Placental epithelial cell (primary cell): Measurements from ENCODE around the gene RPS16. TPM values are rescaled to one million over a fixed set of nuclear protein-coding genes. Genes with fewer than 3 reads are reported as not detected.

ENCODE experiments used
- small RNA-seq: library from RNA; depleted of rRNA; stranded (forward); fragments of <200 nt; gene quantifications from one replicate; pipeline ENCODE3, GENCODE V24; 2012
- total RNA-seq: library from RNA; depleted of rRNA; stranded (reverse); fragments of >200 nt; gene quantifications from 2 replicates; pipeline ENCODE4 v1.2.3, GENCODE V29; 2012

RPS16 gene
- total RNA-seq: 123 and 173 TPM in 2 replicates

DNA sequence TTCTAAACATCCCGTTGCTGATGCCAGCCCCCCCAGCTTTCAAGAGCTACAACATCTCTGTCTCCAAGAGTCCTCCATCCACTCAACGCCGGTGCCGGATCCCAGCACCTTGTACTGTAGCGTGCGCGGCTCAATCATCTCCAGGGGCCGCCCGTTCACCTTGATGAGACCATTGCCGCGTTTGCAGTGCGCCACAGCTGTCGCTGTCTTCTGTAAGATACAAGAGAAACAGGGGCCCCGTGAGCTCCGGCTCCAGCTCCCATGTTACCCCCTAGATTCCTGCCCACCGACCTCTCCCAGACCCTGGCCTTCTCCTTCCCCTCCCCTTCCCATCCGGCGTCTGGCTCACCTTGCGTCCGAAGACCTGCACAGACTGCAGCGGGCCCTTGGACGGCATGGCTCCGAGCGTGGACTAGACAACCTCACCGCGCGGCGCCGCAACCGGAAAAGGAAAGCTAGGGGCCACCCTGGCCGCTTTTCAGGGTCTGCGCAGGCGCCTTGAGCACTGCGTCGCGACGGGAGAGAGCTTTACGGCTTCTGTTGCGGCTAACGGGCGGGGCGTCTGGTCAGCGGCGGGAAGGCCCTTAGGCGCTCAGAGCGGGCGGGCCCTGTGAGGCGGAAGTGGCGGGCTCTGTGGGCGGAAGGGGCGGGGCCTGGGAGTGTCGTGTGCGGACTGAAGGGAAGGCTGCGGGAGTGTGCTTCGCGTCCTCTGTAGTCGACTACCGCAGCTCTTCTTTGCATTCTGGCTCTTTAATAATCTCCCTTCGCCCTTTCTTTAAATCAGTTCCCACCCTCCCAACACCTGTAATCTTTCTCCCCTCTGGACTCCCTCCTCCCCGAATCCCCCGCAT, at the start of gene RPS16:
Gene RPS16, minus strand, starts transcription at position 451 of the 851 bp plus-strand sequence. Its CDS starts 54 bp downstream, at position 397.

DNA sequence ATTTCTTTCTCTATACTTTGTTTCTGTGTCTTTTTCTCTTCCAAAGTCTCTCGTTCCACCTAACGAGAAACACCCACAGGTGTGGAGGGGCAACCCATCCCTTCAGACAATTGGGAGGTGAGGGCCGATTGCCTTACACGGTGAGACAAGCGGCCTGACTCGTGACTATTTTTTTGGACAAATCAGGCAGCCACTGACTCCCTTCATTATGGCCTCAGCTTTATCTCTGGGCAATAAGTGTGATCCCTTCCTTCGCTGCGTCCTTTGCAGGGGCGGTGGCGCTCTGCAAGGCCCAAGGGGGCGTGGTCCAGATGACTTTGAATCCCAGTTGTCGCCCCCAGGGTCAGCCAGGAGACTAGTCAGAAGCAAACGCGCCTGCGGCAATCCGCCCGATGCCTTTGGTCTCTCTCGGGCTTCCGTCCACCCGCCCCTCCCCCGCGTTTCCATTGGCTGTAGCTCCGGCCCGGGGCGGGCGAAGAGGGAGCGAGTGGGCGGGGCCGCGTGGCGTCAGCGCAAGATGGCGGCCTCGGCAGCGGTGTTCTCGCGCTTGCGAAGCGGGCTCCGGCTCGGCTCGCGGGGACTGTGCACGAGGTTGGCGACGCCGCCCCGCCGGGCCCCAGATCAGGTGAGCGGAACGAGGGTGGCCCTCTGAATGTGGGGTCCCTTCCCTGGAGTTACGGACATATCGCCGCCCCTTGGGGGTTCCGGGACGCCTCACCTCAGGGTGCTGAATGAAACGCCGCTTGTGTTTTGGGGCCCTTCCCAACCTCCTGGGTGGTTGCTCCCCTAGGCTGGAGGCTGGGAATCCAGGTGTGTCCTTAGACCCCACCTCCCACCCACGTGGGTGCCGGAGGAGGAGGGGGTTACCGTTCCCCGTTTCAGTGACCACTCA, 44.8 kb upstream of the RPS16 start, which contains the start of gene TIMM50:
Gene TIMM50, plus strand, starts transcription at position 502 of the 892 bp plus-strand sequence. Its CDS starts 16 bp downstream, at position 518.

DNA sequence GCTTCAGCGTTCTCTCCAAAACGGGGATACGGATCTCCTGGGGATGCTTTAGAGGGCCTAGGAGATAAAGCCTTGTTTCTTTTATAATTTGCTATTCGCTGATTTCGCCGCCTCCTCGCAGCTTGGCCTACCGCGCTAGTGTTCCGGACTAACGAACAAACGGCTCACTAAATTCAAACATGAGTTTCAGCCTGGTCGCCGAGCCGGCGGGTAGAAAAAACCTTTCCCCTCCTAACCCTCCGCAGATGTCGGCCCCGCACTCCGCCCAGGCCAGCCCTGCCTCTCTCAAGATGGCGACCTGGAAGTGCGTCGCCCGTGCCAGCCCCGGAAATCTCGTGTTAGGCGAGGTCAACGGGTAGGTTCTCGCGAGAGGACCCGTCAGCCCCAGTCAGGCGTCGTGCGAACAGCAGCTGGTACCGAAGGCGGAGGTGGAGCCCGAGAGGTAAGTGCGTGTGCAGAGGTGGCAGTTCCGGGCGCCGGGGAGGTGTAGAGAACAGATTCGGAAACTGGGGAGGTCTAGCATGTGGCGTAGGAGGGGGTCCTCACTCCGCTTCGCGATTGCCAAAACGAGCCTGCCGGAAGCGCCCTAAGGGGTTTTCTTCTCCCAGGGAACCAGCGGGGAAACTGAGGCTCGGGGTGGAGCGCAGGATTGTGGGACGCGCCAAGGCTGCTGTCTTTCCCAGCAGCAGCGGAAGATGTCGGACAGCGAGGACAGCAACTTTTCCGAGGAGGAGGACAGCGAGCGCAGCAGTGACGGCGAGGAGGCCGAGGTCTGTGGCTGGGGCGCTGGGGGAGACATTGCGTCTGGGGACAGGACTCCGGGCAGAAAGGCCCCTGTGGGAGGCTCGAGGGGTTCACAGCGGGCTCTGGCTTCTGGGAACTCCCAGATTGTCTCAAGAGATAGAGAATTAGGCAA, 9.7 kb upstream of the RPS16 start, which contains the start of gene SUPT5H:
Gene SUPT5H, plus strand, starts transcription at position 387 of the 916 bp plus-strand sequence. Its CDS starts 309 bp downstream, at position 696.

DNA sequence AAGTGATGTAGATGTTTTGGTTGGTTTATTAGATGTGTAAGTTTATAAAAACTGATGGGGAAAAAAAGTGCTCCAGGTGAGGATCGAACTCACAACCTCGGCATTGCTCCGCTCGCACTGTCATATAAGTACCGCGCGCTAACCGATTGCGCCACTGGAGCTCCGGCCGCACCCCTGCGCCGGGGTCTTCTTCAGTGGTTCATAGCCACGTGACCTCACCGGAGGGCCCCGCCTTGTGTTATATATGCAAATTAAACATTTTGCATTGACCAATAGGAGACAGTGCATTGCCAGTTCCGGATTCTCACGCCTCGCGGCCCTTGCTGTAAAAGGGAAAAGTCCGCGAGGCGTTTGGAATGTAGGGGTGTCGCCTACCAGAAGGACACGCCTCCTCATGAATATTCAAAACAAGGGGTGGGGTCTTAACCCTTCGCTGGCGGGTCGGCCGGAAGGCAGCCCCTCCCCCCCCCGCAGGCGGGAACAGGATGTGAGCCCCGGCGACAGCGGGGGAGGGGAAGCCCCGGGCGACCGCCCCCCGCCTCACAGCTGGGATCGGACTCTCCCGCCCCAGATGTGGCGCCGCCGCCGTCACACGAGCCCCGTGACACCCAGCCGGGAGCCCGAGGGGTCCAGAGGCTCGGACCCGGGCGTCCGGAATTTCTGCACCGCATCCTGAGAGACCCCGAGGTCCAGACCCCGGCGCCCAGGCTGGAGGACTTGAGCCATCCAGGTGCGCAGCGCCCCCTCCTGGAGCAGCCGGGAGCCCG, 23.5 kb downstream of the RPS16 start, which contains the start of gene PLEKHG2:
Gene PLEKHG2, plus strand, starts transcription at position 570 of the 767 bp plus-strand sequence. CDS start 1,418 bp downstream, outside the sequence.

DNA sequence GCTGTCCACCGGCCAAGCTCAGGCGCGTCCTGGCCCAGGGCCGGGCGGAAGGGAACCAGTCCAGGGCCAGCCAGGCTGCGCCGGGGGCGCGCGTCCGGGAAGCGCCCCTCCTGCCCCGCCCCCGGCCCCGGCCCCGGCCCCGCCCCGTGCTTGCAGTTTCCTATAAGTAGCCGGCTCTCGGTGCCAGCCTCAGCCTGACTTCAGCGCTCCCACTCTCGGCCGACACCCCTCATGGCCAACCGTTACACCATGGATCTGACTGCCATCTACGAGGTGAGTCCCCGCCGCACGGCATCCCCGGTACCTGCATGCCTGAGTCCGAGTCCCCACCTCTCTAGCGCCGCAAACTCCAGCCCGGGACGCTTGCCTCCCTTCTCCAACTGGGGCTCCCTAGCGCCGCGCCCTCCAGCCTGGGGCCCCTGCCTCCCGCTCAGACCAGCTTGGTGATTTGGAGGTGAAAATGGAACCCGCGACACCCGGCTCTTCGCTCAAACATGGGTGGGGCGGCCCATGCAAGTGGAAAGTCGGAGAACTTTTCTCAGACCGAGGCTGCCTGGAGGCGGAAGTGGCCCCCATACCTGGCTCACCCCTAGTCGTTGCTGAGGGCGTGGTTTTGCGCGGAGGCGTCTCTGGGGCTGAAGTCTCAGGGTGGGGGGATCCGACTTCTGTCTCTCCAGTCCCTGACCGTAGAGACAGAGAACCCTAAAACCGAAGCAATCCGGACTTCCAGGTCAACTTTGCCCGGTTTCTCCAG, 28.9 kb downstream of the RPS16 start, which contains the start of gene ZFP36:
Gene ZFP36, plus strand, starts transcription at position 192 of the 754 bp plus-strand sequence. Its CDS starts 58 bp downstream, at position 250.

GRCh38 chr19:39390751-39391437, 44.9 kb downstream of the RPS16 start, which contains the start of the genes MED29 and PAF1:
Gene MED29, plus strand, starts transcription at chr19:39391378. Its CDS starts 45 bp downstream, at chr19:39391423.
Gene PAF1, minus strand, starts transcription at chr19:39391106. Its CDS starts 242 bp downstream, at chr19:39390864.

Small RNAs within 50 kb of the gene (small RNA-seq; reads per million reads assigned to genes)
- 0.09 reads per million for gene MIR4530

Other genes starting within 250 kb of the RPS16 start
- gene NCCRP1, start 239.0 kb downstream of the RPS16 start, total RNA-seq: not detected in 2 replicates
- not detected in 2 replicates for gene SYCN, start 231.7 kb downstream of the RPS16 start, total RNA-seq
- gene IFNL3, start 190.9 kb downstream of the RPS16 start, total RNA-seq: not detected in 2 replicates
- gene IFNL4, start 187.1 kb downstream of the RPS16 start, total RNA-seq: not detected in 2 replicates
- not detected in 2 replicates for gene IFNL2, start 167.6 kb downstream of the RPS16 start, total RNA-seq
- not detected in 2 replicates for gene IFNL1, start 139.5 kb downstream of the RPS16 start, total RNA-seq
- gene LRFN1, start 115.1 kb downstream of the RPS16 start, total RNA-seq: 0.39 TPM in 1 of 2 replicates, not detected in the other
- gene GMFG, start 99.9 kb downstream of the RPS16 start, total RNA-seq: not detected in 2 replicates
- 64.0 and 66.7 TPM in 2 replicates for gene SAMD4B, start 93.5 kb downstream of the RPS16 start, total RNA-seq
- 39.3 and 44.9 TPM in 2 replicates for gene PAF1, start 44.8 kb downstream of the RPS16 start, total RNA-seq
- 18.1 and 20.9 TPM in 2 replicates for gene MED29, start 44.6 kb downstream of the RPS16 start, total RNA-seq
- 16.2 and 16.9 TPM in 2 replicates for gene ZFP36, start 29.1 kb downstream of the RPS16 start, total RNA-seq
- gene PLEKHG2, start 23.3 kb downstream of the RPS16 start, total RNA-seq: 17.5 and 29.4 TPM in 2 replicates
- gene SUPT5H, start 9.6 kb upstream of the RPS16 start, total RNA-seq: 84.8 and 94.0 TPM in 2 replicates
- gene TIMM50, start 44.9 kb upstream of the RPS16 start, total RNA-seq: 35.3 and 58.7 TPM in 2 replicates
- gene DLL3, start 63.0 kb upstream of the RPS16 start, total RNA-seq: under 0.01 TPM in 1 of 2 replicates, not detected in the other
- gene SELENOV, start 79.2 kb upstream of the RPS16 start, total RNA-seq: not detected in 2 replicates
- gene EID2B, start 96.9 kb upstream of the RPS16 start, total RNA-seq: 1.1 and 1.2 TPM in 2 replicates
- 6.3 and 14.4 TPM in 2 replicates for gene EID2, start 104.2 kb upstream of the RPS16 start, total RNA-seq
- not detected in 2 replicates for gene LGALS13, start 166.6 kb upstream of the RPS16 start, total RNA-seq
- gene LGALS16, start 220.0 kb upstream of the RPS16 start, total RNA-seq: not detected in 2 replicates